NB4 (cell line): ENCODE measurements around the gene SMR3B.

ENCODE experiments used
- DNase-seq: peaks from one replicate; pipeline ENCODE4 v3.0.0; 2010; ENCODE audit warnings: low read depth
- H3K4me3 ChIP-seq: one replicate; pipeline ENCODE4 v1.5.1; 2011; ENCODE audit warnings: mild to moderate bottlenecking, low read depth, low read length, moderate library complexity
- MAX ChIP-seq: IDR thresholded peaks from 2 replicates; pipeline ENCODE4 v1.6.1; 2011; ENCODE audit warnings: low read depth, low read length
- MYC ChIP-seq: IDR thresholded peaks from 2 replicates; pipeline ENCODE4 v1.6.1; 2011; ENCODE audit warnings: low read depth, low read length
- POLR2A ChIP-seq: IDR thresholded peaks from 2 replicates; pipeline ENCODE4 v1.6.1; 2011; ENCODE audit warnings: mild to moderate bottlenecking; ENCODE audit not compliant: insufficient read length; ENCODE audit errors: extremely low read depth
- TF ChIP-seq, protein P1 (sequence below): IDR thresholded peaks from one replicate; pipeline ENCODE4 v1.5.1; 2012; ENCODE audit warnings: low read depth, low read length

SMR3B gene

DNA sequence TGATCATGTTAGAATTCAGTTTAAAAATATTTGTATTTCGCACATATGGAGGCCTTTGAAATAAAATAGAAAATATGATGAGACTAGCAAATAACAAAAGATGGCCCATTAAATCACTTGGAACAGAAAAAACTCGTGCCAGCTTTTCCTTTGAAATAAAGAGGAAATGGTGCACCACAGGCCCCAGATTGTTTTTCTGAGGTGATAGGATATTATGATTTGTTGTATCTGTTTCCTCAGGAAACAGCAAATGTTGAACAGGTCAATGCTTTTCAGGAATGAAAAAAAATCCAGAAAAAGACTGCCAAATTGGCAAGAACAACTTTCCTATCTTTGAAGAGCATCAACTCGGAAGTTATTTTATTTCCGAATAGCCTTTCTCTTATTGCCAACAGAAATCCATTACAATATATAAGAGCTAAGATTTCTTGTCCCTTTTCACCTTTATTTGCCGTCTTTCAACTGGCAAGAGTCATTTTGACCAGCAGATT lies at the start of gene SMR3B:
Gene SMR3B, plus strand, starts transcription at position 441 of the 491 bp plus-strand sequence. CDS start 1,380 bp downstream, outside the sequence.
- no peak within 1 kb of the TSS for H3K4me3 ChIP-seq
- TF ChIP-seq MYC (no peak), MAX (no peak), POLR2A (no peak)
- DNase-seq, result no peak

DNA sequence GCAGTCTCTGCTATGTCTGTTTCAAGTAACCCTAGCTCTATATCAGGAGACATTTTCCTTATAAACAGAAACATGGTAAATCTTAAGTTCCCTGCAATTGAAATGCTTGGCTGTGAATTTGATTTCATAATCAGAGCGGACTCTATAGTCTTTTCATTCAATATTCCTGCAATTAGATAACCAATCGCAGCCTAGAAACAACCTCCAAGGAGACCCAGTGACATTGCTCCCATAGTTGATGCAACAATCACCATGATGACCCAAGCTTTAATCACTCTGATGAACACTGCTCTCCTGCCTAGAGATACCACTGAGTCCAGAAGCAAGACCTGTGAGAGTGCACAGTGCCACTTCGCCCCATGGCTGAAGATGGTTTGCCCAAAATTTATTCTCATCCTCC lies 48.2 kb upstream of the SMR3B start, which contains the start of gene CABS1:
Gene CABS1, plus strand, starts transcription at position 301 of the 400 bp plus-strand sequence. Its CDS starts 59 bp downstream, at position 360.
- H3K4me3 ChIP-seq, result no peak within 1 kb of the TSS
- no peak for DNase-seq
- TF ChIP-seq POLR2A, result no peak
- TF ChIP-seq MYC, result no peak
- no peak for TF ChIP-seq MAX
- TF ChIP-seq, protein P1, sequence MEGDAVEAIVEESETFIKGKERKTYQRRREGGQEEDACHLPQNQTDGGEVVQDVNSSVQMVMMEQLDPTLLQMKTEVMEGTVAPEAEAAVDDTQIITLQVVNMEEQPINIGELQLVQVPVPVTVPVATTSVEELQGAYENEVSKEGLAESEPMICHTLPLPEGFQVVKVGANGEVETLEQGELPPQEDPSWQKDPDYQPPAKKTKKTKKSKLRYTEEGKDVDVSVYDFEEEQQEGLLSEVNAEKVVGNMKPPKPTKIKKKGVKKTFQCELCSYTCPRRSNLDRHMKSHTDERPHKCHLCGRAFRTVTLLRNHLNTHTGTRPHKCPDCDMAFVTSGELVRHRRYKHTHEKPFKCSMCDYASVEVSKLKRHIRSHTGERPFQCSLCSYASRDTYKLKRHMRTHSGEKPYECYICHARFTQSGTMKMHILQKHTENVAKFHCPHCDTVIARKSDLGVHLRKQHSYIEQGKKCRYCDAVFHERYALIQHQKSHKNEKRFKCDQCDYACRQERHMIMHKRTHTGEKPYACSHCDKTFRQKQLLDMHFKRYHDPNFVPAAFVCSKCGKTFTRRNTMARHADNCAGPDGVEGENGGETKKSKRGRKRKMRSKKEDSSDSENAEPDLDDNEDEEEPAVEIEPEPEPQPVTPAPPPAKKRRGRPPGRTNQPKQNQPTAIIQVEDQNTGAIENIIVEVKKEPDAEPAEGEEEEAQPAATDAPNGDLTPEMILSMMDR, result no peak

DNA sequence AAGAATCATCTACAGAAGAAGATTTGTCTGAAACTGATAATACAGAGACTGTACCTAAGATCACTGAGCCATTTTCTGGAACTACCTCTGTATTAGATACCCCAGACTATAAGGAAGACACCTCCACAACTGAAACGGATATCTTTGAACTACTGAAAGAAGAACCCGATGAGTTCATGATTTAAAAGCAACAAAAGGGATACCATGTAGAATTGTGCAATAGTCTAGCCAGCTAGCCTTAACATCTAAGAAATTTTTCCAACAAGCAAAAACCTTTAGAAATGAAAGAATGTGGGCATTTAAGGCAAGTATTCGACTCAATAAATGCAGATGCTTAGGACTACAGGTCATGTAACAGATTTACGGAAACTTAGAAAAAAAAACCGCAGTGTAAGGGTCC lies 46.9 kb upstream of the SMR3B start:
- H3K4me3 ChIP-seq, result no peak overlapping the region
- DNase-seq, result no peak
- TF ChIP-seq MAX, result no peak
- no peak for TF ChIP-seq MYC
- no peak for TF ChIP-seq POLR2A
- TF ChIP-seq, protein P1, result no peak

GRCh38 chr4:70337886-70338420 lies 45.0 kb upstream of the SMR3B start:
- no peak for DNase-seq
- TF ChIP-seq, protein P1, result no peak
- TF ChIP-seq MAX (no peak), POLR2A (no peak), MYC (no peak)
- no peak overlapping the region for H3K4me3 ChIP-seq

- H3K4me3 ChIP-seq, result no peak overlapping the region
- no peak for TF ChIP-seq MYC
- TF ChIP-seq, protein P1, result no peak
- no peak for TF ChIP-seq POLR2A
- TF ChIP-seq MAX, result no peak
- DNase-seq, result no peak
Observed at GRCh38 chr4:70356185-70356584, 26.7 kb upstream of the SMR3B start.

- DNase-seq, result no peak
- no peak overlapping the region for H3K4me3 ChIP-seq
- TF ChIP-seq, protein P1, result no peak
- TF ChIP-seq MYC, result no peak
- TF ChIP-seq MAX, result no peak
- no peak for TF ChIP-seq POLR2A
Observed at GRCh38 chr4:70359115-70359661, 23.7 kb upstream of the SMR3B start.
